Right lobe of liver (tissue), 4 donors: ENCODE results near the gene ATXN1.

Experiments used
- POLR2A ChIP-seq: fragments of 450-650 bp; IDR thresholded peaks from one replicate; pipeline ENCODE4 v1.6.1; 2017; ENCODE audit warnings: antibody characterized with exemption, mild to moderate bottlenecking
- TF ChIP-seq, protein P1 (sequence below), 4 donors: fragments of 200-600 bp in 3 of 4; fragments of 450-650 bp in 1 of 4; IDR thresholded peaks; one replicate each; pipeline versions ENCODE4 v1.5.1 to v1.8.0; 2016 to 2022; ENCODE audit warnings: antibody characterized with exemption in 4 of 4, mild to moderate bottlenecking in 2 of 4
- donor health status: DM: no; HTN: no; CAD: no.
- donor health status: DM: no; HTN: no; CAD: no.
- donor health status: DM: no; HTN: yes; CAD: no.

DNA sequence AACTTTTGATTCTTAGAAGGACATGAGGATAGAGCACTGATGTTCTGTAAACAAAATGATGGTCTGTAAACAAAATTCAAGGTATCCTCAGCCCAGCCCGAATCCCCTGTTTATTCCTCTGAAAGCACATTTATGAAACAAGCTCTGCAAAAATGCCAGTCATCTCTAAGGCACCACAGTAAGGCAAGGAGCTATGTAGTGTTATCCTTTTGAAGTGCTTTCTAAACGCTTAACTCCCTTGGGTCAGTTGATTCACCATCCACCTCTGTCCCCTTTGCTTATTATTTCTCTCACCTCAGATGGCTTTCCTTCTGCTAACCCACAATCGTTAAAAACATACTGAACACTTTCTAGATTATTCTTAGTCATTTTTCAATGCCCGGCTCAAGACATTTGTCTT, 93.8 kb downstream of the ATXN1 start:
- TF ChIP-seq, protein P1, sequence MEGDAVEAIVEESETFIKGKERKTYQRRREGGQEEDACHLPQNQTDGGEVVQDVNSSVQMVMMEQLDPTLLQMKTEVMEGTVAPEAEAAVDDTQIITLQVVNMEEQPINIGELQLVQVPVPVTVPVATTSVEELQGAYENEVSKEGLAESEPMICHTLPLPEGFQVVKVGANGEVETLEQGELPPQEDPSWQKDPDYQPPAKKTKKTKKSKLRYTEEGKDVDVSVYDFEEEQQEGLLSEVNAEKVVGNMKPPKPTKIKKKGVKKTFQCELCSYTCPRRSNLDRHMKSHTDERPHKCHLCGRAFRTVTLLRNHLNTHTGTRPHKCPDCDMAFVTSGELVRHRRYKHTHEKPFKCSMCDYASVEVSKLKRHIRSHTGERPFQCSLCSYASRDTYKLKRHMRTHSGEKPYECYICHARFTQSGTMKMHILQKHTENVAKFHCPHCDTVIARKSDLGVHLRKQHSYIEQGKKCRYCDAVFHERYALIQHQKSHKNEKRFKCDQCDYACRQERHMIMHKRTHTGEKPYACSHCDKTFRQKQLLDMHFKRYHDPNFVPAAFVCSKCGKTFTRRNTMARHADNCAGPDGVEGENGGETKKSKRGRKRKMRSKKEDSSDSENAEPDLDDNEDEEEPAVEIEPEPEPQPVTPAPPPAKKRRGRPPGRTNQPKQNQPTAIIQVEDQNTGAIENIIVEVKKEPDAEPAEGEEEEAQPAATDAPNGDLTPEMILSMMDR (IDR thresholded peaks at IDR 0.05) = no peak
- TF ChIP-seq POLR2A = no peak
